ENCODE data around the gene LTB4R2.
"Not testable (repeated sequence)": the region's sequence is repeated elsewhere in the genome, so short reads cannot be mapped to it uniquely, and the experiment has no call there.

The LTB4R2 gene

GRCh38 chr14:24321212-24321975 lies 11.5 kb downstream of the LTB4R2 start:
- DNase-seq, result no peak

GRCh38 chr14:24322672-24323071 lies 12.7 kb downstream of the LTB4R2 start:
- DNase-seq, result no peak

GRCh38 chr14:24323341-24323740 lies 13.4 kb downstream of the LTB4R2 start:
- no peak for DNase-seq

GRCh38 chr14:24324024-24324423 lies 14.1 kb downstream of the LTB4R2 start:
- DNase-seq, result no peak

GRCh38 chr14:24325041-24325530 lies 15.1 kb downstream of the LTB4R2 start:
- DNase-seq, result no peak

- DNase-seq, result no peak
These were observed 16.0 kb downstream of the LTB4R2 start for GRCh38 chr14:24325963-24326362.

- no peak for DNase-seq
These were observed 17.4 kb downstream of the LTB4R2 start for GRCh38 chr14:24327303-24327702.

GRCh38 chr14:24327914-24328313 lies 18.0 kb downstream of the LTB4R2 start:
- DNase-seq, result not testable (repeated sequence)

- no peak for DNase-seq
These were observed 19.2 kb downstream of the LTB4R2 start for GRCh38 chr14:24329073-24329663.

GRCh38 chr14:24329736-24330135 lies 19.8 kb downstream of the LTB4R2 start:
- no peak for DNase-seq

GRCh38 chr14:24330973-24331674 lies 21.2 kb downstream of the LTB4R2 start:
- no peak for DNase-seq

- DNase-seq, result no peak
These were observed 21.9 kb downstream of the LTB4R2 start for GRCh38 chr14:24331731-24332267.

GRCh38 chr14:24332268-24332993 lies 22.5 kb downstream of the LTB4R2 start:
- peak; percentile 39 for DNase-seq

- no peak for DNase-seq
These were observed 24.7 kb downstream of the LTB4R2 start, which contains the start of gene ADCY4 for GRCh38 chr14:24334431-24335291. TSS of gene ADCY4 (minus strand) at chr14:24335071. CDS start at chr14:24334652, 419 bp downstream.

- no peak for DNase-seq
These were observed 25.7 kb downstream of the LTB4R2 start for GRCh38 chr14:24335461-24336171.

- DNase-seq, result no peak
These were observed 27.3 kb downstream of the LTB4R2 start for GRCh38 chr14:24337144-24337823.

GRCh38 chr14:24337824-24338175 lies 27.9 kb downstream of the LTB4R2 start:
- DNase-seq, result no peak

- DNase-seq, result no peak
These were observed 28.9 kb downstream of the LTB4R2 start for GRCh38 chr14:24338843-24339242.

GRCh38 chr14:24339284-24340151 lies 29.6 kb downstream of the LTB4R2 start, which contains the start of gene RIPK3:
TSS of gene RIPK3 (minus strand) at chr14:24339991. CDS start at chr14:24339826, 165 bp downstream.
- peak; percentile 64 for DNase-seq
